IPS-15b (cell line): Measurements from ENCODE around the gene CDKAL1.
"Not testable (repeated sequence)": the region's sequence is repeated elsewhere in the genome, so short reads cannot be mapped to it uniquely, and the experiment has no call there.

Source experiments
- H3K27me3 ChIP-seq: one replicate; pipeline ENCODE4 v1.6.1; 2013; ENCODE audit warnings: low read length; ENCODE audit not compliant: control insufficient read depth, insufficient read depth
- H3K36me3 ChIP-seq: one replicate; pipeline ENCODE4 v1.6.1; 2013; ENCODE audit warnings: low read length; ENCODE audit not compliant: control insufficient read depth, insufficient read depth
- H3K4me1 ChIP-seq: one replicate; pipeline ENCODE4 v1.6.1; 2013; ENCODE audit warnings: mild to moderate bottlenecking, low read length; ENCODE audit not compliant: control insufficient read depth, insufficient read depth
- H3K4me3 ChIP-seq: one replicate; pipeline ENCODE4 v1.5.1; 2013; ENCODE audit warnings: low read depth, low read length
- H3K9ac ChIP-seq: one replicate; pipeline ENCODE4 v1.6.1; 2013; ENCODE audit warnings: low read depth, mild to moderate bottlenecking, low read length
- H3K9me3 ChIP-seq: one replicate; pipeline ENCODE4 v1.6.1; 2013; ENCODE audit warnings: mild to moderate bottlenecking, low read length; ENCODE audit not compliant: control insufficient read depth, insufficient read depth

CDKAL1 gene

GRCh38 chr6:20532881-20533280, 1.4 kb upstream of the CDKAL1 start:
- no peak overlapping the region for H3K9ac ChIP-seq
- no peaks in the 10 kb centered on the region for H3K27me3 ChIP-seq
- H3K4me1 ChIP-seq = no peaks in the 10 kb centered on the region
- H3K36me3 ChIP-seq = no peaks in the 10 kb centered on the region
- no peaks in the 10 kb centered on the region for H3K9me3 ChIP-seq
- H3K4me3 ChIP-seq = no peak overlapping the region

- Histone ChIP-seq H3K4me3 (peak overlapping the region; percentile 97), H3K4me1 (no peaks in the 10 kb centered on the region), H3K9me3 (no peaks in the 10 kb centered on the region), H3K9ac (peak overlapping the region; percentile 93), H3K36me3 (no peaks in the 10 kb centered on the region), H3K27me3 (no peaks in the 10 kb centered on the region)
Measured at GRCh38 chr6:20533746-20534294, 437 bp upstream of the CDKAL1 start.

GRCh38 chr6:20538131-20538662, 3.9 kb downstream of the CDKAL1 start:
- H3K27me3 ChIP-seq = no peaks in the 10 kb centered on the region
- H3K9me3 ChIP-seq = no peaks in the 10 kb centered on the region
- no peak overlapping the region for H3K4me3 ChIP-seq
- no peaks in the 10 kb centered on the region for H3K36me3 ChIP-seq
- no peaks in the 10 kb centered on the region for H3K4me1 ChIP-seq
- no peak overlapping the region for H3K9ac ChIP-seq

GRCh38 chr6:20538907-20539306, 4.7 kb downstream of the CDKAL1 start:
- H3K27me3 ChIP-seq = no peaks in the 10 kb centered on the region
- H3K4me3 ChIP-seq = no peak overlapping the region
- no peaks in the 10 kb centered on the region for H3K36me3 ChIP-seq
- H3K4me1 ChIP-seq = no peaks in the 10 kb centered on the region
- H3K9me3 ChIP-seq = no peaks in the 10 kb centered on the region
- no peak overlapping the region for H3K9ac ChIP-seq

GRCh38 chr6:20539387-20539786, 5.1 kb downstream of the CDKAL1 start:
- H3K9ac ChIP-seq = no peak overlapping the region
- H3K27me3 ChIP-seq = no peaks in the 10 kb centered on the region
- H3K4me3 ChIP-seq = no peak overlapping the region
- H3K4me1 ChIP-seq = no peaks in the 10 kb centered on the region
- no peaks in the 10 kb centered on the region for H3K36me3 ChIP-seq
- H3K9me3 ChIP-seq = no peaks in the 10 kb centered on the region

- Histone ChIP-seq H3K9ac (no peak overlapping the region), H3K27me3 (no peaks in the 10 kb centered on the region), H3K4me3 (no peak overlapping the region), H3K4me1 (no peaks in the 10 kb centered on the region), H3K36me3 (no peaks in the 10 kb centered on the region), H3K9me3 (no peaks in the 10 kb centered on the region)
Measured at GRCh38 chr6:20540683-20541082, 6.4 kb downstream of the CDKAL1 start.

GRCh38 chr6:20541382-20541781, 7.1 kb downstream of the CDKAL1 start:
- Histone ChIP-seq H3K36me3 (no peaks in the 10 kb centered on the region), H3K4me1 (no peaks in the 10 kb centered on the region), H3K9ac (no peak overlapping the region), H3K9me3 (no peaks in the 10 kb centered on the region), H3K27me3 (no peaks in the 10 kb centered on the region), H3K4me3 (no peak overlapping the region)

GRCh38 chr6:20542927-20543602, 8.8 kb downstream of the CDKAL1 start:
- no peak overlapping the region for H3K4me3 ChIP-seq
- no peaks in the 10 kb centered on the region for H3K9me3 ChIP-seq
- no peak overlapping the region for H3K9ac ChIP-seq
- H3K27me3 ChIP-seq = no peaks in the 10 kb centered on the region
- H3K4me1 ChIP-seq = no peaks in the 10 kb centered on the region
- H3K36me3 ChIP-seq = no peaks in the 10 kb centered on the region

GRCh38 chr6:20548264-20548663, 14.0 kb downstream of the CDKAL1 start:
- Histone ChIP-seq H3K9ac (no peak overlapping the region), H3K4me1 (no peaks in the 10 kb centered on the region), H3K9me3 (no peaks in the 10 kb centered on the region), H3K4me3 (no peak overlapping the region), H3K36me3 (peaks cover 4% of the 10 kb centered on the region), H3K27me3 (no peaks in the 10 kb centered on the region)

GRCh38 chr6:20549398-20549797, 15.1 kb downstream of the CDKAL1 start:
- not testable (repeated sequence) for H3K4me1 ChIP-seq, H3K27me3 ChIP-seq, H3K9ac ChIP-seq, H3K9me3 ChIP-seq, H3K4me3 ChIP-seq, H3K36me3 ChIP-seq

- Histone ChIP-seq H3K27me3 (no peaks in the 10 kb centered on the region), H3K9ac (no peak overlapping the region), H3K9me3 (no peaks in the 10 kb centered on the region), H3K4me3 (no peak overlapping the region), H3K4me1 (no peaks in the 10 kb centered on the region), H3K36me3 (peaks cover 5% of the 10 kb centered on the region)
Measured at GRCh38 chr6:20554326-20554725, 20.1 kb downstream of the CDKAL1 start.

GRCh38 chr6:20554817-20555216, 20.6 kb downstream of the CDKAL1 start:
- Histone ChIP-seq H3K4me3 (no peak overlapping the region), H3K27me3 (no peaks in the 10 kb centered on the region), H3K9me3 (no peaks in the 10 kb centered on the region), H3K4me1 (no peaks in the 10 kb centered on the region), H3K36me3 (peaks cover 5% of the 10 kb centered on the region), H3K9ac (no peak overlapping the region)
